Liver (tissue), 9 donors: Measurements from ENCODE around the gene NCOA3. TPM values are rescaled to one million over a fixed set of nuclear protein-coding genes. Genes with fewer than 3 reads are reported as not detected.

Experiments used
- DNase-seq: peaks from one replicate; pipeline ENCODE4 v3.0.0-alpha.2; 2017; ENCODE audit warnings: low spot score
- H3K27ac ChIP-seq, 2 donors: one replicate each; pipeline ENCODE4 v1.7.0; 2013; ENCODE audit warnings: inconsistent platforms in 2 of 2, low read length in 2 of 2, control low read depth in 1 of 2, low read depth in 1 of 2, mild to moderate bottlenecking in 1 of 2
- H3K27me3 ChIP-seq, 4 donors: one replicate each; pipeline versions ENCODE4 v1.6.1 to v1.7.0; 2013; ENCODE audit warnings: low read length in 3 of 4, inconsistent platforms in 1 of 4, mild to moderate bottlenecking in 1 of 4, moderate library complexity in 1 of 4; ENCODE audit not compliant: control insufficient read depth in 4 of 4, insufficient read depth in 4 of 4
- H3K36me3 ChIP-seq, 4 donors: one replicate each; pipeline versions ENCODE4 v1.6.1 to v1.7.0; 2013; ENCODE audit warnings: low read length in 3 of 4, mild to moderate bottlenecking in 3 of 4, low read depth in 1 of 4, moderate library complexity in 1 of 4; ENCODE audit not compliant: control insufficient read depth in 4 of 4, insufficient read depth in 3 of 4
- H3K4me1 ChIP-seq, 4 donors: one replicate each; pipeline versions ENCODE4 v1.6.1 to v1.7.0; 2013; ENCODE audit warnings: low read length in 3 of 4, mild to moderate bottlenecking in 3 of 4, moderate library complexity in 1 of 4; ENCODE audit not compliant: control insufficient read depth in 4 of 4, insufficient read depth in 4 of 4
- H3K4me3 ChIP-seq, 3 donors: one replicate each; pipeline versions ENCODE4 v1.6.1 to v1.7.0; 2013; ENCODE audit warnings: low read length in 3 of 3, control low read depth in 1 of 3, low read depth in 1 of 3, mild to moderate bottlenecking in 1 of 3
- H3K9ac ChIP-seq, 2 donors: one replicate each; pipeline ENCODE4 v1.7.0; 2013; ENCODE audit warnings: low read length in 2 of 2, mild to moderate bottlenecking in 2 of 2, moderate library complexity in 2 of 2, control low read depth in 1 of 2, low read depth in 1 of 2
- H3K9me3 ChIP-seq, 4 donors: one replicate each; pipeline versions ENCODE4 v1.6.1 to v1.7.0; 2013; ENCODE audit warnings: low read length in 3 of 4; ENCODE audit not compliant: control insufficient read depth in 4 of 4
- ATF3 ChIP-seq: IDR thresholded peaks from 2 replicates; pipeline ENCODE4 v1.6.1; 2016; ENCODE audit warnings: antibody characterized with exemption
- EGR1 ChIP-seq, 2 donors: IDR thresholded peaks; 2 replicates each; pipeline ENCODE4 v1.6.1; 2016 to 2018; ENCODE audit warnings: antibody characterized with exemption in 2 of 2, low read depth in 2 of 2
- FOXA2 ChIP-seq: IDR thresholded peaks from 2 replicates; pipeline ENCODE4 v1.6.1; 2016; ENCODE audit warnings: antibody characterized with exemption
- HNF4A ChIP-seq, 2 donors: conservative IDR thresholded peaks; 2 replicates each; pipeline ENCODE4 v1.6.1; 2016; ENCODE audit warnings: antibody characterized with exemption in 2 of 2, mild to moderate bottlenecking in 2 of 2
- HNF4G ChIP-seq: IDR thresholded peaks from 2 replicates; pipeline ENCODE4 v1.6.1; 2016; ENCODE audit warnings: antibody characterized with exemption
- JUND ChIP-seq, 2 donors: IDR thresholded peaks; 2 replicates each; pipeline ENCODE4 v1.6.1; 2016; ENCODE audit warnings: antibody characterized with exemption in 2 of 2
- MAX ChIP-seq: IDR thresholded peaks from 2 replicates; pipeline ENCODE4 v1.6.1; 2016; ENCODE audit warnings: antibody characterized with exemption
- RAD21 ChIP-seq, 2 donors: IDR thresholded peaks; 2 replicates each; pipeline ENCODE4 v1.6.1; 2016; ENCODE audit warnings: antibody characterized with exemption in 2 of 2, mild to moderate bottlenecking in 2 of 2
- REST ChIP-seq: IDR thresholded peaks from 2 replicates; pipeline ENCODE4 v1.6.1; 2016; ENCODE audit warnings: antibody characterized with exemption, mild to moderate bottlenecking
- TAF1 ChIP-seq: conservative IDR thresholded peaks from 2 replicates; pipeline ENCODE4 v1.6.1; 2016; ENCODE audit warnings: antibody characterized with exemption, mild to moderate bottlenecking
- WGBS: extraction: QIAGEN DNeasy Blood & Tissue Kit; methylation state at CpG from one replicate; pipeline ENCODE4 v1.1.7; 2013; 5-methylcytosine and 5-hydroxymethylcytosine counted together
- polyA plus RNA-seq, 2 donors: library from polyadenylated mRNA; stranded (reverse) in 1 of 2; unstranded in 1 of 2; fragments of 200-250 nt in 1 of 2; fragments of >200 nt in 1 of 2; fragmentation: Nextera tagmentation in 1 of 2; extraction: Ambion mirVana in 1 of 2; gene quantifications; one replicate each; pipeline versions ENCODE4 v1.2.1 to v1.2.3, GENCODE V29; 2013 to 2015
- total RNA-seq, 2 donors: library from RNA; depleted of rRNA; stranded (reverse); fragments of >200 nt; gene quantifications; one replicate each; pipeline ENCODE4 v1.2.3, GENCODE V29; 2014
- TF ChIP-seq, protein P1 (sequence below): IDR thresholded peaks from 2 replicates; pipeline ENCODE4 v1.6.1; 2016; ENCODE audit warnings: antibody characterized with exemption
- TF ChIP-seq, protein P2 (sequence below): fragments of 150-350 bp; IDR thresholded peaks from 2 replicates; pipeline ENCODE4 v1.5.1; 2017; ENCODE audit warnings: improper control_type of control experiment, low read depth, low read length; ENCODE audit not compliant: missing input control
- donor health status: healthy.
- donor health status: healthy.
- donor health status: healthy.
- donor health status: healthy.
- donor health status: healthy.

Gene NCOA3
- total and polyA plus RNA-seq, 4 donors = 3.8 to 18.2 (median 8.9) TPM

GRCh38 chr20:47500554-47500953 is 1.1 kb upstream of the NCOA3 start:
- Histone ChIP-seq H3K36me3 (no peaks in the 10 kb centered on the region), H3K4me3 (no peak overlapping the region), H3K9ac (no peak overlapping the region), H3K27ac (no peak overlapping the region), H3K9me3 (no peaks in the 10 kb centered on the region), H3K27me3 (no peaks in the 10 kb centered on the region), H3K4me1 (peaks cover 0 to 23% (median 11%) of the 10 kb centered on the region in 4 donors)
- DNase-seq = no peak
- no peak for TF ChIP-seq REST
- no peak for TF ChIP-seq JUND (IDR thresholded peaks at IDR 0.05)
- no peak for TF ChIP-seq TAF1
- TF ChIP-seq, protein P1, sequence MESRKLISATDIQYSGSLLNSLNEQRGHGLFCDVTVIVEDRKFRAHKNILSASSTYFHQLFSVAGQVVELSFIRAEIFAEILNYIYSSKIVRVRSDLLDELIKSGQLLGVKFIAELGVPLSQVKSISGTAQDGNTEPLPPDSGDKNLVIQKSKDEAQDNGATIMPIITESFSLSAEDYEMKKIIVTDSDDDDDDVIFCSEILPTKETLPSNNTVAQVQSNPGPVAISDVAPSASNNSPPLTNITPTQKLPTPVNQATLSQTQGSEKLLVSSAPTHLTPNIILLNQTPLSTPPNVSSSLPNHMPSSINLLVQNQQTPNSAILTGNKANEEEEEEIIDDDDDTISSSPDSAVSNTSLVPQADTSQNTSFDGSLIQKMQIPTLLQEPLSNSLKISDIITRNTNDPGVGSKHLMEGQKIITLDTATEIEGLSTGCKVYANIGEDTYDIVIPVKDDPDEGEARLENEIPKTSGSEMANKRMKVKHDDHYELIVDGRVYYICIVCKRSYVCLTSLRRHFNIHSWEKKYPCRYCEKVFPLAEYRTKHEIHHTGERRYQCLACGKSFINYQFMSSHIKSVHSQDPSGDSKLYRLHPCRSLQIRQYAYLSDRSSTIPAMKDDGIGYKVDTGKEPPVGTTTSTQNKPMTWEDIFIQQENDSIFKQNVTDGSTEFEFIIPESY = no peak
- TF ChIP-seq EGR1 (IDR thresholded peaks at IDR 0.05; ENCODE audit: low read depth in 2 of 2) = no peak
- TF ChIP-seq, protein P2, sequence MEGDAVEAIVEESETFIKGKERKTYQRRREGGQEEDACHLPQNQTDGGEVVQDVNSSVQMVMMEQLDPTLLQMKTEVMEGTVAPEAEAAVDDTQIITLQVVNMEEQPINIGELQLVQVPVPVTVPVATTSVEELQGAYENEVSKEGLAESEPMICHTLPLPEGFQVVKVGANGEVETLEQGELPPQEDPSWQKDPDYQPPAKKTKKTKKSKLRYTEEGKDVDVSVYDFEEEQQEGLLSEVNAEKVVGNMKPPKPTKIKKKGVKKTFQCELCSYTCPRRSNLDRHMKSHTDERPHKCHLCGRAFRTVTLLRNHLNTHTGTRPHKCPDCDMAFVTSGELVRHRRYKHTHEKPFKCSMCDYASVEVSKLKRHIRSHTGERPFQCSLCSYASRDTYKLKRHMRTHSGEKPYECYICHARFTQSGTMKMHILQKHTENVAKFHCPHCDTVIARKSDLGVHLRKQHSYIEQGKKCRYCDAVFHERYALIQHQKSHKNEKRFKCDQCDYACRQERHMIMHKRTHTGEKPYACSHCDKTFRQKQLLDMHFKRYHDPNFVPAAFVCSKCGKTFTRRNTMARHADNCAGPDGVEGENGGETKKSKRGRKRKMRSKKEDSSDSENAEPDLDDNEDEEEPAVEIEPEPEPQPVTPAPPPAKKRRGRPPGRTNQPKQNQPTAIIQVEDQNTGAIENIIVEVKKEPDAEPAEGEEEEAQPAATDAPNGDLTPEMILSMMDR = no peak
- no peak for TF ChIP-seq ATF3
- TF ChIP-seq MAX = no peak
- no peak for TF ChIP-seq HNF4G
- no peak for TF ChIP-seq RAD21 (IDR thresholded peaks at IDR 0.05)
- TF ChIP-seq FOXA2 = no peak
- no peak for TF ChIP-seq HNF4A (conservative IDR thresholded peaks at IDR 0.05)
- WGBS = 72% methylated on average over 4 of the region's 4 CpGs

DNA sequence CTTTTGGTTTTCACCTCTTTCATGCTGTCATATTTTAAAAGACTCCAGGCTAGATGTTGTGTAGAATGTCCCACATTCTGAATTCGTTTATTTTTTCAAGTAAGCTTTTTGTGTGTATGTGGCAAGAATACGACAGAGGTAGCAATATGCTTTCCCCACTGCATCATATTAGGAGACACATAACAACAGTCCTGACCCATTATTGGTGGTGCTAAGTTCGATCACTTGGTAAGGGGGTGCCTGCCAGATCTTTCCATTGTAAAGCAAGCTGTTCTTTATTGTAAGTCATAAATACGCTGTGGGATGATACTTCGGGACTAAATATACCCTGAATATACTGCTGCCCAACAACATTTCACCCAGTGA is 588 bp upstream of the NCOA3 start:
- no peak for DNase-seq
- H3K27ac ChIP-seq = peak overlapping the region; percentile 89 to 95
- no peaks in the 10 kb centered on the region for H3K9me3 ChIP-seq
- peak overlapping the region; percentile 75 to 95 (median 90) for H3K4me3 ChIP-seq
- TF ChIP-seq, protein P2 = no peak
- peak overlapping the region; percentile 52 to 75 for H3K9ac ChIP-seq
- no peaks in the 10 kb centered on the region for H3K36me3 ChIP-seq
- WGBS = 41% methylated on average over 5 of the region's 5 CpGs
- H3K4me1 ChIP-seq = peaks cover 2 to 25% (median 13%) of the 10 kb centered on the region in 4 donors
- H3K27me3 ChIP-seq = no peaks in the 10 kb centered on the region
